HG03442 (cell line): Measurements from ENCODE around the gene NRXN3.
"Not testable (repeated sequence)": the region's sequence is repeated elsewhere in the genome, so short reads cannot be mapped to it uniquely, and the experiment has no call there.

Experiments used
- ATAC-seq: cut with Tn5 transposase; IDR thresholded peaks from one replicate; pipeline ENCODE4 v1.9.1; 2021; ENCODE audit warnings: mild to moderate bottlenecking, moderate library complexity; ENCODE audit not compliant: unreplicated experiment

The NRXN3 gene

GRCh38 chr14:79094951-79095350, 924.8 kb downstream of the NRXN3 start:
- no peak for ATAC-seq

- ATAC-seq, result no peak
These were observed 926.6 kb downstream of the NRXN3 start for GRCh38 chr14:79096811-79097210.

- ATAC-seq, result no peak
These were observed 928.2 kb downstream of the NRXN3 start for GRCh38 chr14:79098324-79098723.

GRCh38 chr14:79100578-79100977, 930.4 kb downstream of the NRXN3 start:
- no peak for ATAC-seq

GRCh38 chr14:79101388-79101787, 931.2 kb downstream of the NRXN3 start:
- no peak for ATAC-seq

GRCh38 chr14:79103764-79104163, 933.6 kb downstream of the NRXN3 start:
- ATAC-seq, result no peak

- not testable (repeated sequence) for ATAC-seq
These were observed 940.4 kb downstream of the NRXN3 start for GRCh38 chr14:79110564-79110963.

GRCh38 chr14:79111987-79112501, 941.9 kb downstream of the NRXN3 start:
- ATAC-seq, result no peak

- no peak for ATAC-seq
These were observed 947.4 kb downstream of the NRXN3 start for GRCh38 chr14:79117561-79117960.

- no peak for ATAC-seq
These were observed 948.1 kb downstream of the NRXN3 start for GRCh38 chr14:79118291-79118690.

- no peak for ATAC-seq
These were observed 964.2 kb downstream of the NRXN3 start for GRCh38 chr14:79134361-79134760.

GRCh38 chr14:79136071-79137044, 966.2 kb downstream of the NRXN3 start:
- ATAC-seq, result no peak

- ATAC-seq, result no peak
These were observed 966.9 kb downstream of the NRXN3 start for GRCh38 chr14:79137045-79137430.

GRCh38 chr14:79137836-79138235, 967.7 kb downstream of the NRXN3 start:
- no peak for ATAC-seq

- no peak for ATAC-seq
These were observed 974.7 kb downstream of the NRXN3 start for GRCh38 chr14:79144896-79145295.

- ATAC-seq, result no peak
These were observed 980.1 kb downstream of the NRXN3 start for GRCh38 chr14:79150226-79150625.

GRCh38 chr14:79157369-79157768, 987.2 kb downstream of the NRXN3 start:
- no peak for ATAC-seq

- ATAC-seq, result no peak
These were observed 991.4 kb downstream of the NRXN3 start for GRCh38 chr14:79161571-79161970.

GRCh38 chr14:79162833-79163232, 992.7 kb downstream of the NRXN3 start:
- ATAC-seq, result no peak

GRCh38 chr14:79165471-79166090, 995.4 kb downstream of the NRXN3 start:
- no peak for ATAC-seq

GRCh38 chr14:79166171-79166570, 996.0 kb downstream of the NRXN3 start:
- no peak for ATAC-seq

GRCh38 chr14:79167957-79168356, 997.8 kb downstream of the NRXN3 start:
- no peak for ATAC-seq
